Neuronal stem cell (in vitro differentiated cells): Measurements from ENCODE around the gene AKAP6.

ENCODE experiments used
- DNase-seq: peaks from one replicate; pipeline ENCODE4 v3.0.0-alpha.2; 2013; ENCODE audit warnings: low spot score
- H2AFZ ChIP-seq: one replicate; pipeline ENCODE4 v1.6.1; 2013; ENCODE audit warnings: mild to moderate bottlenecking, low read length, inconsistent platforms
- H2AK5ac ChIP-seq: 2 replicates; pipeline ENCODE4 v1.6.1; 2013; ENCODE audit warnings: low read depth, mild to moderate bottlenecking, inconsistent platforms, low read length, moderate library complexity, mixed read lengths
- H2BK120ac ChIP-seq: 2 replicates; pipeline ENCODE4 v1.6.1; 2013; ENCODE audit warnings: low read depth, mild to moderate bottlenecking, inconsistent platforms, low read length, moderate library complexity, mixed read lengths
- H2BK12ac ChIP-seq: one replicate; pipeline ENCODE4 v1.6.1; 2013; ENCODE audit warnings: low read length, inconsistent platforms
- H2BK15ac ChIP-seq: 2 replicates; pipeline ENCODE4 v1.6.1; 2013; ENCODE audit warnings: mild to moderate bottlenecking, low read length, inconsistent platforms, mixed read lengths
- H2BK5ac ChIP-seq: one replicate; pipeline ENCODE4 v1.6.1; 2013; ENCODE audit warnings: inconsistent platforms, mild to moderate bottlenecking, low read length, moderate library complexity
- H3K14ac ChIP-seq: one replicate; pipeline ENCODE4 v1.6.1; 2013; ENCODE audit warnings: low read length, inconsistent platforms
- H3K18ac ChIP-seq: 2 replicates; pipeline ENCODE4 v1.6.1; 2013; ENCODE audit warnings: low read length, inconsistent platforms
- H3K23ac ChIP-seq: 2 replicates; pipeline ENCODE4 v1.6.1; 2013; ENCODE audit warnings: low read depth, mild to moderate bottlenecking, mixed read lengths, low read length, inconsistent platforms; ENCODE audit not compliant: poor library complexity
- H3K27ac ChIP-seq: replicated peaks from 3 replicates; pipeline ENCODE4 v1.5.1; 2013; ENCODE audit warnings: low read length, inconsistent platforms
- H3K27me3 ChIP-seq, 3 experiments: 2 replicates each; pipeline ENCODE4 v1.6.1; 2013; ENCODE audit warnings: low read length in 3 of 3, mild to moderate bottlenecking in 2 of 3, inconsistent platforms in 1 of 3, low read depth in 1 of 3, mixed read lengths in 1 of 3, moderate library complexity in 1 of 3; ENCODE audit not compliant: control insufficient read depth in 3 of 3, insufficient read depth in 3 of 3
- H3K36me3 ChIP-seq, 2 donors: replicated peaks in 1 of 2; 2 replicates each; pipeline ENCODE4 v1.6.1; 2013; ENCODE audit warnings: low read length in 2 of 2; ENCODE audit not compliant: control insufficient read depth in 2 of 2, insufficient read depth in 2 of 2
- H3K4ac ChIP-seq: 2 replicates; pipeline ENCODE4 v1.6.1; 2013; ENCODE audit warnings: inconsistent platforms, mild to moderate bottlenecking, low read length, moderate library complexity
- H3K4me1 ChIP-seq, 2 donors: 1 replicate in 1 of 2; 2 replicates in 1 of 2; pipeline ENCODE4 v1.6.1; 2013; ENCODE audit warnings: low read length in 2 of 2, low read depth in 1 of 2; ENCODE audit not compliant: control insufficient read depth in 2 of 2, insufficient read depth in 1 of 2
- H3K4me2 ChIP-seq: one replicate; pipeline ENCODE4 v1.6.1; 2013; ENCODE audit warnings: mild to moderate bottlenecking, low read length, inconsistent platforms; ENCODE audit not compliant: insufficient read depth, poor library complexity, severe bottlenecking
- H3K4me3 ChIP-seq, 2 donors: 2 replicates each; pipeline ENCODE4 v1.5.1; 2013; ENCODE audit warnings: low read length in 2 of 2, mild to moderate bottlenecking in 2 of 2, inconsistent platforms in 1 of 2, moderate library complexity in 1 of 2
- H3K79me1 ChIP-seq: one replicate; pipeline ENCODE4 v1.6.1; 2013; ENCODE audit warnings: low read depth, mild to moderate bottlenecking, inconsistent platforms, low read length, moderate library complexity
- H3K9ac ChIP-seq: one replicate; pipeline ENCODE4 v1.6.1; 2013; ENCODE audit warnings: mild to moderate bottlenecking, low read depth, low read length, inconsistent platforms; ENCODE audit not compliant: poor library complexity
- H3K9me3 ChIP-seq, 2 donors: replicated peaks in 1 of 2; 2 replicates each; pipeline versions ENCODE3 to v1.6.1; 2013; ENCODE audit warnings: low read length in 2 of 2, mild to moderate bottlenecking in 2 of 2, inconsistent platforms in 1 of 2, low read depth in 1 of 2, mixed read lengths in 1 of 2, moderate library complexity in 1 of 2; ENCODE audit not compliant: control insufficient read depth in 2 of 2, insufficient read depth in 1 of 2
- H4K8ac ChIP-seq: one replicate; pipeline ENCODE4 v1.6.1; 2013; ENCODE audit warnings: low read depth, mild to moderate bottlenecking, inconsistent platforms, low read length, moderate library complexity
- H4K91ac ChIP-seq: one replicate; pipeline ENCODE4 v1.6.1; 2013; ENCODE audit warnings: low read length, low read depth, mild to moderate bottlenecking, inconsistent platforms; ENCODE audit not compliant: poor library complexity
- WGBS, 2 donors: extraction: QIAGEN DNeasy Blood & Tissue Kit; methylation state at CpG; one replicate each; pipeline ENCODE4 v1.1.7; 2013; ENCODE audit warnings: missing lambda C conversion rate in 2 of 2, mixed read lengths in 1 of 2; ENCODE audit not compliant: insufficient read length in 2 of 2, insufficient replicate concordance in 1 of 2; ENCODE audit errors: extremely low coverage in 2 of 2; 5-methylcytosine and 5-hydroxymethylcytosine counted together

Gene AKAP6

DNA sequence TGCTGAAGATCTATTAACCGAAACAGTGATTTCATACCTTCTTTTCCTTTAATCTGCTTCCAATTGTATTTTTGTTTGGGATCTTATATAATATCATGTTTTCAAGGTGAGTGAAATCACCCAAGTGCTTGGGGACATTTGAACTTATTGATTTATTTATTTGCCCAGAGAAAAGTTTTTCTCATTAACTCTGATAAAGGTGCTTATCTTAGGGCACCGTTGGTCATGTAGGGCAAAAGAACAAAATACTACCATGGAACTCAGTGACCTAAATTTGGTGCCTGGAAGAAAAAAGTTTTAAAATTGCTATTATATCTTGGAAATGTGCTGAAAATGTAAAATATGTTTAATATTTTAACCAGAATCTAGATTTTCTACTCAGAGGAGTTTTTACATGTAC, 402.2 kb downstream of the AKAP6 start:
- no CpG with 5 or more reads among the region's 2 CpGs for WGBS, 2 donors
- no peak overlapping the region for H3K27ac ChIP-seq
- H2AK5ac ChIP-seq: no peak overlapping the region
- no peak overlapping the region for H3K4me3 ChIP-seq
- H3K4ac ChIP-seq: no peak overlapping the region
- H3K14ac ChIP-seq: no peak overlapping the region
- no peak for DNase-seq
- H2BK12ac ChIP-seq: no peak overlapping the region
- no peaks in the 10 kb centered on the region for H3K36me3 ChIP-seq
- no peak overlapping the region for H2BK120ac ChIP-seq
- no peak overlapping the region for H3K9ac ChIP-seq
- H2BK15ac ChIP-seq: no peak overlapping the region
- H2BK5ac ChIP-seq: no peak overlapping the region
- peaks cover 8 to 58% of the 10 kb centered on the region in 2 donors for H3K4me1 ChIP-seq
- H3K27me3 ChIP-seq: no peaks in the 10 kb centered on the region
- H3K9me3 ChIP-seq: no peaks in the 10 kb centered on the region
- H2AFZ ChIP-seq: no peak overlapping the region
- no peak overlapping the region for H3K23ac ChIP-seq
- H4K8ac ChIP-seq: no peak overlapping the region
- no peak overlapping the region for H4K91ac ChIP-seq
- no peak overlapping the region for H3K4me2 ChIP-seq
- no peak overlapping the region for H3K18ac ChIP-seq
- H3K79me1 ChIP-seq: no peaks in the 10 kb centered on the region

- H3K27ac ChIP-seq: no peak overlapping the region
- WGBS, 2 donors: no CpG with 5 or more reads among the region's 1 CpG
Measured at GRCh38 chr14:32733015-32733414, 403.9 kb downstream of the AKAP6 start.

DNA sequence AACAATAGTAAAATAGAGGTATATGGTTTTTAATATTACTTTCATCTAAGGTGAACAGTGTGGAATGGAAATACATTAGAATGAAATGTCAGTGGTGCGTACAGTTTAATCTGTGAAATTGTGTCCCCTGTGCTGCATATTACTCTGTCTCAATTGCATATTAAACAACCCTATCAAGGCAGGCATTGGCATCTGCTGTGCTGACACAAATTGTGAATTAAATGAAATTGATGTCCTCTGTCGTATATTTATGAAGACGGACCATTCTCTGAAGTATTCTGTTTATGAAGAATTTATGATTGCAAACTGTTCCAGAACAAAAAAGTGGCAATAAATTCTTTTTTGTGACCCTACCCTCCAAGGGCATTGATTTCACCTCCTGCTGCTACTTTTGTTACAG, 405.2 kb downstream of the AKAP6 start:
- Histone ChIP-seq H3K4me3 (no peak overlapping the region), H2BK12ac (no peak overlapping the region), H3K4ac (no peak overlapping the region), H3K9ac (no peak overlapping the region), H3K36me3 (no peaks in the 10 kb centered on the region), H4K91ac (no peak overlapping the region), H3K27me3 (no peaks in the 10 kb centered on the region), H2AFZ (no peak overlapping the region), H3K9me3 (peaks cover 0 to under 1% of the 10 kb centered on the region in 2 donors), H2AK5ac (no peak overlapping the region), H3K18ac (no peak overlapping the region), H2BK120ac (no peak overlapping the region), H4K8ac (no peak overlapping the region), H3K14ac (no peak overlapping the region), H2BK5ac (no peak overlapping the region), H3K4me1 (peaks cover 4 to 47% of the 10 kb centered on the region in 2 donors), H3K79me1 (no peaks in the 10 kb centered on the region), H3K27ac (no peak overlapping the region), H3K4me2 (no peak overlapping the region), H3K23ac (no peak overlapping the region), H2BK15ac (no peak overlapping the region)
- no peak for DNase-seq
- WGBS, 2 donors: no CpG with 5 or more reads among the region's 3 CpGs

More at GRCh38 chr14:32733015-32733414, 403.9 kb downstream of the AKAP6 start:
- H3K4me1 ChIP-seq: peaks cover 5 to 45% of the 10 kb centered on the region in 2 donors
- no peak overlapping the region for H4K8ac ChIP-seq
- DNase-seq: no peak
- no peak overlapping the region for H3K4ac ChIP-seq
- H3K23ac ChIP-seq: no peak overlapping the region
- no peak overlapping the region for H2BK15ac ChIP-seq
- H3K14ac ChIP-seq: no peak overlapping the region
- no peak overlapping the region for H2BK5ac ChIP-seq
- H3K4me3 ChIP-seq: no peak overlapping the region
- H2BK12ac ChIP-seq: no peak overlapping the region
- no peak overlapping the region for H3K9ac ChIP-seq
- no peaks in the 10 kb centered on the region for H3K9me3 ChIP-seq
- H3K79me1 ChIP-seq: no peaks in the 10 kb centered on the region
- no peak overlapping the region for H3K4me2 ChIP-seq
- no peak overlapping the region for H2AK5ac ChIP-seq
- no peaks in the 10 kb centered on the region for H3K27me3 ChIP-seq
- no peak overlapping the region for H3K18ac ChIP-seq
- H2AFZ ChIP-seq: no peak overlapping the region
- no peak overlapping the region for H4K91ac ChIP-seq
- no peaks in the 10 kb centered on the region for H3K36me3 ChIP-seq
- H2BK120ac ChIP-seq: no peak overlapping the region

- no peak overlapping the region for H3K9ac ChIP-seq
- no peaks in the 10 kb centered on the region for H3K27me3 ChIP-seq
- no peaks in the 10 kb centered on the region for H3K36me3 ChIP-seq
- no peak overlapping the region for H3K23ac ChIP-seq
- H2BK15ac ChIP-seq: no peak overlapping the region
- no peak overlapping the region for H4K8ac ChIP-seq
- H3K18ac ChIP-seq: no peak overlapping the region
- H2BK120ac ChIP-seq: no peak overlapping the region
- no peak for DNase-seq
- H4K91ac ChIP-seq: no peak overlapping the region
- H2BK12ac ChIP-seq: no peak overlapping the region
- WGBS, 2 donors: no CpG with 5 or more reads among the region's 3 CpGs
- no peak overlapping the region for H2BK5ac ChIP-seq
- no peak overlapping the region for H3K14ac ChIP-seq
- H3K4ac ChIP-seq: no peak overlapping the region
- H3K4me1 ChIP-seq: peaks cover 0 to 25% of the 10 kb centered on the region in 2 donors
- H2AK5ac ChIP-seq: no peak overlapping the region
- H3K4me2 ChIP-seq: no peak overlapping the region
- H2AFZ ChIP-seq: no peak overlapping the region
- H3K4me3 ChIP-seq: no peak overlapping the region
- no peak overlapping the region for H3K27ac ChIP-seq
- H3K79me1 ChIP-seq: no peaks in the 10 kb centered on the region
- peaks cover 0 to 5% of the 10 kb centered on the region in 2 donors for H3K9me3 ChIP-seq
Measured at GRCh38 chr14:32737621-32738020, 408.5 kb downstream of the AKAP6 start.
